Measurements from ENCODE around the gene FAM210B. TPM values are rescaled to one million over a fixed set of nuclear protein-coding genes. Genes with fewer than 3 reads are reported as not detected.
"Not testable (repeated sequence)": the region's sequence is repeated elsewhere in the genome, so short reads cannot be mapped to it uniquely, and the experiment has no call there.

Gene FAM210B
- polyA plus RNA-seq, 4 donors: 18.1 to 44.6 (median 21.7) TPM

GRCh38 chr20:56406910-56407309, 48.1 kb downstream of the FAM210B start:
- H3K4me1 ChIP-seq (ENCODE audit: control insufficient read depth in 3 of 3, insufficient read depth in 2 of 3, low read depth in 1 of 3, low read length in 2 of 3): peaks cover 0 to 3% (median 0%) of the 10 kb centered on the region in 3 donors
- 91% methylated on average over 3 of the region's 3 CpGs for WGBS, 3 donors
- H3K4me3 ChIP-seq (ENCODE audit: low read depth in 1 of 3, low read length in 3 of 3): no peak overlapping the region
- H3K27me3 ChIP-seq (ENCODE audit: control insufficient read depth in 3 of 3, insufficient read depth in 3 of 3, low read length in 3 of 3): no peaks in the 10 kb centered on the region
- no peak for DNase-seq
- H3K36me3 ChIP-seq (ENCODE audit: control insufficient read depth in 3 of 3, insufficient read depth in 2 of 3, low read depth in 1 of 3, low read length in 3 of 3): peaks cover 8 to 30% (median 16%) of the 10 kb centered on the region in 3 donors
- no peak overlapping the region for H3K27ac ChIP-seq (ENCODE audit: low read depth in 1 of 3, low read length in 2 of 3)
- no peaks in the 10 kb centered on the region for H3K9me3 ChIP-seq (ENCODE audit: control insufficient read depth in 2 of 2, insufficient read depth in 1 of 2, low read depth in 1 of 2, low read length in 1 of 2)
- no peak for FAIRE-seq

- FAIRE-seq: no peak
- WGBS, 3 donors: 81 to 91% (median 90%) methylated on average over 5 of the region's 5 CpGs
- Histone ChIP-seq H3K4me3 (ENCODE audit: low read depth in 1 of 3, low read length in 3 of 3) (no peak overlapping the region), H3K9me3 (ENCODE audit: control insufficient read depth in 2 of 2, insufficient read depth in 1 of 2, low read depth in 1 of 2, low read length in 1 of 2) (no peaks in the 10 kb centered on the region), H3K27me3 (ENCODE audit: control insufficient read depth in 3 of 3, insufficient read depth in 3 of 3, low read length in 3 of 3) (no peaks in the 10 kb centered on the region), H3K36me3 (ENCODE audit: control insufficient read depth in 3 of 3, insufficient read depth in 2 of 3, low read depth in 1 of 3, low read length in 3 of 3) (peaks cover 6 to 22% (median 8%) of the 10 kb centered on the region in 3 donors), H3K27ac (ENCODE audit: low read depth in 1 of 3, low read length in 2 of 3) (no peak overlapping the region), H3K4me1 (ENCODE audit: control insufficient read depth in 3 of 3, insufficient read depth in 2 of 3, low read depth in 1 of 3, low read length in 2 of 3) (peaks cover 0 to 3% (median 0%) of the 10 kb centered on the region in 3 donors)
- DNase-seq: no peak
Observed at GRCh38 chr20:56409521-56409920, 50.7 kb downstream of the FAM210B start.

- Histone ChIP-seq H3K36me3 (ENCODE audit: control insufficient read depth in 3 of 3, insufficient read depth in 2 of 3, low read depth in 1 of 3, low read length in 3 of 3) (peaks cover 6 to 22% (median 8%) of the 10 kb centered on the region in 3 donors), H3K4me3 (ENCODE audit: low read depth in 1 of 3, low read length in 3 of 3) (no peak overlapping the region), H3K27me3 (ENCODE audit: control insufficient read depth in 3 of 3, insufficient read depth in 3 of 3, low read length in 3 of 3) (no peaks in the 10 kb centered on the region), H3K4me1 (ENCODE audit: control insufficient read depth in 3 of 3, insufficient read depth in 2 of 3, low read depth in 1 of 3, low read length in 2 of 3) (peaks cover 0 to 3% (median 0%) of the 10 kb centered on the region in 3 donors), H3K9me3 (ENCODE audit: control insufficient read depth in 2 of 2, insufficient read depth in 1 of 2, low read depth in 1 of 2, low read length in 1 of 2) (no peaks in the 10 kb centered on the region), H3K27ac (ENCODE audit: low read depth in 1 of 3, low read length in 2 of 3) (no peak overlapping the region)
- 50 to 90% (median 72%) methylated on average over 1 of the region's 1 CpG for WGBS, 3 donors
- FAIRE-seq (no peak), DNase-seq (no peak)
Observed at GRCh38 chr20:56409956-56410355, 51.2 kb downstream of the FAM210B start.

GRCh38 chr20:56411287-56411686, 52.5 kb downstream of the FAM210B start:
- WGBS, 3 donors: 91 to 94% (median 93%) methylated on average over 7 of the region's 7 CpGs
- H3K27ac ChIP-seq (ENCODE audit: low read depth in 1 of 3, low read length in 2 of 3): peak overlapping the region in 2 of 3 donors; percentile 39 to 86
- H3K36me3 ChIP-seq (ENCODE audit: control insufficient read depth in 3 of 3, insufficient read depth in 2 of 3, low read depth in 1 of 3, low read length in 3 of 3): peaks cover 6 to 18% (median 8%) of the 10 kb centered on the region in 3 donors
- H3K4me1 ChIP-seq (ENCODE audit: control insufficient read depth in 3 of 3, insufficient read depth in 2 of 3, low read depth in 1 of 3, low read length in 2 of 3); H3K9me3 ChIP-seq (ENCODE audit: control insufficient read depth in 2 of 2, insufficient read depth in 1 of 2, low read depth in 1 of 2, low read length in 1 of 2); FAIRE-seq; H3K27me3 ChIP-seq (ENCODE audit: control insufficient read depth in 3 of 3, insufficient read depth in 3 of 3, low read length in 3 of 3); H3K4me3 ChIP-seq (ENCODE audit: low read depth in 1 of 3, low read length in 3 of 3); DNase-seq: not testable (repeated sequence)

- Histone ChIP-seq H3K27me3 (ENCODE audit: control insufficient read depth in 3 of 3, insufficient read depth in 3 of 3, low read length in 3 of 3) (no peaks in the 10 kb centered on the region), H3K4me1 (ENCODE audit: control insufficient read depth in 3 of 3, insufficient read depth in 2 of 3, low read depth in 1 of 3, low read length in 2 of 3) (peaks cover 0 to 3% (median 0%) of the 10 kb centered on the region in 3 donors), H3K9me3 (ENCODE audit: control insufficient read depth in 2 of 2, insufficient read depth in 1 of 2, low read depth in 1 of 2, low read length in 1 of 2) (no peaks in the 10 kb centered on the region), H3K4me3 (ENCODE audit: low read depth in 1 of 3, low read length in 3 of 3) (peak within 1 kb of the TSS in 2 of 3 donors; percentile 7 to 26), H3K27ac (ENCODE audit: low read depth in 1 of 3, low read length in 2 of 3) (peak within 1 kb of the TSS; percentile 15 to 86 (median 39)), H3K36me3 (ENCODE audit: control insufficient read depth in 3 of 3, insufficient read depth in 2 of 3, low read depth in 1 of 3, low read length in 3 of 3) (peaks cover 6 to 16% (median 8%) of the 10 kb centered on the region in 3 donors)
- FAIRE-seq (no peak), DNase-seq (peak; percentile 54 to 67)
- WGBS, 3 donors: 13 to 15% (median 15%) methylated on average over 10 of the region's 10 CpGs
Observed at GRCh38 chr20:56411759-56412472, 53.1 kb downstream of the FAM210B start, which contains the start of gene CASS4. Gene CASS4, plus strand, starts transcription at chr20:56412260. Its CDS starts 199 bp downstream, at chr20:56412459.

GRCh38 chr20:56412473-56412790, 53.7 kb downstream of the FAM210B start:
- DNase-seq (no peak), FAIRE-seq (no peak)
- H3K4me1 ChIP-seq (ENCODE audit: control insufficient read depth in 3 of 3, insufficient read depth in 2 of 3, low read depth in 1 of 3, low read length in 2 of 3): peaks cover 0 to 3% (median 0%) of the 10 kb centered on the region in 3 donors
- peak overlapping the region in 2 of 3 donors; percentile 7 to 26 for H3K4me3 ChIP-seq (ENCODE audit: low read depth in 1 of 3, low read length in 3 of 3)
- 78 to 88% (median 84%) methylated on average over 7 of the region's 7 CpGs for WGBS, 3 donors
- no peaks in the 10 kb centered on the region for H3K9me3 ChIP-seq (ENCODE audit: control insufficient read depth in 2 of 2, insufficient read depth in 1 of 2, low read depth in 1 of 2, low read length in 1 of 2)
- peak overlapping the region; percentile 15 to 86 (median 27) for H3K27ac ChIP-seq (ENCODE audit: low read depth in 1 of 3, low read length in 2 of 3)
- H3K27me3 ChIP-seq (ENCODE audit: control insufficient read depth in 3 of 3, insufficient read depth in 3 of 3, low read length in 3 of 3): no peaks in the 10 kb centered on the region
- H3K36me3 ChIP-seq (ENCODE audit: control insufficient read depth in 3 of 3, insufficient read depth in 2 of 3, low read depth in 1 of 3, low read length in 3 of 3): peaks cover 2 to 14% (median 2%) of the 10 kb centered on the region in 3 donors

GRCh38 chr20:56412949-56413348, 54.2 kb downstream of the FAM210B start:
- Histone ChIP-seq H3K4me1 (ENCODE audit: control insufficient read depth in 3 of 3, insufficient read depth in 2 of 3, low read depth in 1 of 3, low read length in 2 of 3) (peaks cover 0 to 3% (median 0%) of the 10 kb centered on the region in 3 donors), H3K27ac (ENCODE audit: low read depth in 1 of 3, low read length in 2 of 3) (peak overlapping the region in 1 of 3 donors; percentile 86), H3K27me3 (ENCODE audit: control insufficient read depth in 3 of 3, insufficient read depth in 3 of 3, low read length in 3 of 3) (no peaks in the 10 kb centered on the region), H3K36me3 (ENCODE audit: control insufficient read depth in 3 of 3, insufficient read depth in 2 of 3, low read depth in 1 of 3, low read length in 3 of 3) (peaks cover 0 to 8% (median 0%) of the 10 kb centered on the region in 3 donors), H3K4me3 (ENCODE audit: low read depth in 1 of 3, low read length in 3 of 3) (no peak overlapping the region), H3K9me3 (ENCODE audit: control insufficient read depth in 2 of 2, insufficient read depth in 1 of 2, low read depth in 1 of 2, low read length in 1 of 2) (no peaks in the 10 kb centered on the region)
- FAIRE-seq: no peak
- no peak for DNase-seq
- WGBS, 3 donors: 85 to 98% (median 94%) methylated on average over 3 of the region's 3 CpGs

GRCh38 chr20:56414842-56415765, 56.3 kb downstream of the FAM210B start:
- Histone ChIP-seq H3K36me3 (ENCODE audit: control insufficient read depth in 3 of 3, insufficient read depth in 2 of 3, low read depth in 1 of 3, low read length in 3 of 3) (no peaks in the 10 kb centered on the region), H3K4me1 (ENCODE audit: control insufficient read depth in 3 of 3, insufficient read depth in 2 of 3, low read depth in 1 of 3, low read length in 2 of 3) (peaks cover 0 to 3% (median 0%) of the 10 kb centered on the region in 3 donors), H3K4me3 (ENCODE audit: low read depth in 1 of 3, low read length in 3 of 3) (no peak overlapping the region), H3K27ac (ENCODE audit: low read depth in 1 of 3, low read length in 2 of 3) (peak overlapping the region in 1 of 3 donors; percentile 81), H3K9me3 (ENCODE audit: control insufficient read depth in 2 of 2, insufficient read depth in 1 of 2, low read depth in 1 of 2, low read length in 1 of 2) (no peaks in the 10 kb centered on the region), H3K27me3 (ENCODE audit: control insufficient read depth in 3 of 3, insufficient read depth in 3 of 3, low read length in 3 of 3) (no peaks in the 10 kb centered on the region)
- WGBS, 3 donors: 77 to 90% (median 88%) methylated on average over 12 of the region's 12 CpGs
- FAIRE-seq (no peak), DNase-seq (no peak)
